Stimulated activated CD4-positive, alpha-beta T cell treated with anti-CD3 and anti-CD28 coated beads, Interleukin-4, amount 100 ng/mL, for 4 hours (primary cell): ENCODE data around the gene PRKCA.

ENCODE experiments used
- DNase-seq, 2 experiments: peaks; one replicate each; pipeline ENCODE4 v3.0.0-alpha.2; 2020

PRKCA gene

GRCh38 chr17:66726846-66727245, 424.4 kb downstream of the PRKCA start:
- DNase-seq = no peak

GRCh38 chr17:66727634-66728570, 425.5 kb downstream of the PRKCA start:
- peak; percentile 19 to 32 for DNase-seq

- DNase-seq = no peak
Measured at GRCh38 chr17:66730461-66730923, 428.1 kb downstream of the PRKCA start.

GRCh38 chr17:66733759-66734158, 431.3 kb downstream of the PRKCA start:
- no peak for DNase-seq

- no peak for DNase-seq
Measured at GRCh38 chr17:66734186-66734943, 432.0 kb downstream of the PRKCA start.

GRCh38 chr17:66737524-66737923, 435.1 kb downstream of the PRKCA start:
- DNase-seq = no peak

- no peak for DNase-seq
Measured at GRCh38 chr17:66738301-66738700, 435.9 kb downstream of the PRKCA start.

GRCh38 chr17:66739553-66739952, 437.1 kb downstream of the PRKCA start:
- no peak for DNase-seq

GRCh38 chr17:66740226-66740625, 437.8 kb downstream of the PRKCA start:
- DNase-seq = no peak

- no peak for DNase-seq
Measured at GRCh38 chr17:66743511-66743910, 441.1 kb downstream of the PRKCA start.

GRCh38 chr17:66746736-66747135, 444.3 kb downstream of the PRKCA start:
- DNase-seq = no peak

- no peak for DNase-seq
Measured at GRCh38 chr17:66747578-66748275, 445.3 kb downstream of the PRKCA start.

GRCh38 chr17:66748578-66748977, 446.2 kb downstream of the PRKCA start:
- no peak for DNase-seq

GRCh38 chr17:66749217-66749832, 446.9 kb downstream of the PRKCA start:
- no peak for DNase-seq

- DNase-seq = no peak
Measured at GRCh38 chr17:66750116-66750515, 447.7 kb downstream of the PRKCA start.

GRCh38 chr17:66750781-66751543, 448.5 kb downstream of the PRKCA start:
- DNase-seq = no peak

GRCh38 chr17:66751771-66752170, 449.4 kb downstream of the PRKCA start:
- DNase-seq = no peak

- DNase-seq = no peak
Measured at GRCh38 chr17:66752411-66752810, 450.0 kb downstream of the PRKCA start.

- DNase-seq = no peak
Measured at GRCh38 chr17:66753126-66753920, 450.9 kb downstream of the PRKCA start.

GRCh38 chr17:66755101-66755943, 452.9 kb downstream of the PRKCA start:
- no peak for DNase-seq
